GM12801 (cell line): ENCODE results near the gene TRIM66.

Experiments used
- TF ChIP-seq, protein P1 (sequence below): IDR thresholded peaks from one replicate; pipeline ENCODE4 v1.5.1; 2011; ENCODE audit warnings: control low read depth; ENCODE audit not compliant: insufficient read length; ENCODE audit errors: extremely low read depth

The TRIM66 gene

DNA sequence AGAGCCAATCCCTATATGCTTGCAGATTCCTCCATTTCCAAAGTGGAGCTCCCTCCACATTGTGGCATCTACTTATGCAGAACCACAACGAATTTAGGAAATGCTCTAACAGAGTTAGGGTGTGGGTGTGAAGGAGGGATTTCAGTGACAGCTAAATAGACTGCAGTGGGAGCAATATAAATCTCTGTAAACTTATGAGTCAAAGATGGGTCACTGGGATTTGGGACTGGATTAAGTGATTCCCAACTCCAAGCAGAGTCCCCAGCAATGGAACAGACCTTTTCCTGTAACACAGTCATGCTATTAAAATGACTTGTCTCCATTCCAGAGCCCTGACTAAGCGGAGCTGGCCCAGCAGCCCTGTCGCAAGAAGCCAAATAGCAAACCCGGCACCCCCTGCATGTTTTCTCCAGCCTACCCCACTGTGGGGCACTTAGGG is 36.8 kb upstream of the TRIM66 start:
- TF ChIP-seq, protein P1, sequence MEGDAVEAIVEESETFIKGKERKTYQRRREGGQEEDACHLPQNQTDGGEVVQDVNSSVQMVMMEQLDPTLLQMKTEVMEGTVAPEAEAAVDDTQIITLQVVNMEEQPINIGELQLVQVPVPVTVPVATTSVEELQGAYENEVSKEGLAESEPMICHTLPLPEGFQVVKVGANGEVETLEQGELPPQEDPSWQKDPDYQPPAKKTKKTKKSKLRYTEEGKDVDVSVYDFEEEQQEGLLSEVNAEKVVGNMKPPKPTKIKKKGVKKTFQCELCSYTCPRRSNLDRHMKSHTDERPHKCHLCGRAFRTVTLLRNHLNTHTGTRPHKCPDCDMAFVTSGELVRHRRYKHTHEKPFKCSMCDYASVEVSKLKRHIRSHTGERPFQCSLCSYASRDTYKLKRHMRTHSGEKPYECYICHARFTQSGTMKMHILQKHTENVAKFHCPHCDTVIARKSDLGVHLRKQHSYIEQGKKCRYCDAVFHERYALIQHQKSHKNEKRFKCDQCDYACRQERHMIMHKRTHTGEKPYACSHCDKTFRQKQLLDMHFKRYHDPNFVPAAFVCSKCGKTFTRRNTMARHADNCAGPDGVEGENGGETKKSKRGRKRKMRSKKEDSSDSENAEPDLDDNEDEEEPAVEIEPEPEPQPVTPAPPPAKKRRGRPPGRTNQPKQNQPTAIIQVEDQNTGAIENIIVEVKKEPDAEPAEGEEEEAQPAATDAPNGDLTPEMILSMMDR, result no peak

DNA sequence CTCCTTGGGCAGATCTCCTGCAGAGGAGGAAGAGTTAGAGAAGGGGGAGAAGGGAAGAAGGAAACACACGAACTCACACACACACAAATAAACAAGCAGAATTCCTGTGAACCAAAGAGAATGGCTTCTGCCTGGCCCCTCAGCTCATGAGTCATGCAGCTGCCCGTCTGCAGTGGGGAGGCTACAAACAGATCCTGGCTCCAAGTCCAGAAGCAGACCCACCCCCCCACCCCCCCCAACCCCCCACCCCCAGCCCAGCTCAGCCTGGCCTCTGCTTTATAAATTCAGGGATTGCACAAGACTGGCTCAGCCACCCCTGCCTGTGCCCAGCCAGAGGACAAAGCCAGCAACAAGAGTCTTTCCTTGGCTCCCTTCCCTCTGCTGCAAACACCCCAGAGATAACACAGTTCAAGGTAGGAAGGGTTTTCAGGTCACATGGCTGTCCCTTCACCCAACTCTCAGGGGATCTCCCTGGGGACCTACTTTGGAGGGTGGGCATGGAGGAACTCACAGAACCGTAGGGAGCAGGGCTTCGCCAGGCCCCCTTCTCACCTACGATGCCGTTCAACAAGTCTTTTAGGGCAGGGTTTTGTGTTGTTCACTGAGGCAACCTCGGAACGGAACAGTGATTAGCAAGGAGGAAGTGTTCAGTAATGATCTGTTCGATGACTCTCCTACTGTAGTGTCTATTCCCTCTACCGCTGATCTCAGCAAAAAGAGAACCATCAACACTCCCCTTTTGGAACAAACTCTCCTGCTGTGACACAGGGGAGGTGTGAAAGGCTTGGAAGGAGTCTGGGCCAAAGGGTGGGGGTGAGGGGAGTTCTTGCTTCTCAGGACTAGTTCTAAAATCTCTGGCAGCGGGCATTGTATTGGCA is 35.6 kb upstream of the TRIM66 start:
- TF ChIP-seq, protein P1, result no peak

DNA sequence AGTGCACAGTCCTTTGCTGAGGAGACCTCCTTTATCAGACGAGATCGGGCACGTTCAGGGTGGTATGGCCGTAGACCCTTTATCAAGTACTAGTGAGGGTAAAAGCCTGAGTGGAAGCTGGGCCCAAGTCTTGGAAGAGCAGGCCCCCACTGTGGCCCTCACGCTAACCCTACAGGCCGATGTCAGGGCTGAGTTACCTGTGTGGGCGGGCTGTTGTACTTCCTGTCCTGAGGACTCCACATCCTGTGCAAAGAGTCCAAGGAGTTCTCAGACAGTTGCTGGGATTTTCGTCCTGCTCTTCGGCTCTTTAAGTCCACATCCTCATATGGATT is 35.0 kb upstream of the TRIM66 start:
- TF ChIP-seq, protein P1, result no peak

DNA sequence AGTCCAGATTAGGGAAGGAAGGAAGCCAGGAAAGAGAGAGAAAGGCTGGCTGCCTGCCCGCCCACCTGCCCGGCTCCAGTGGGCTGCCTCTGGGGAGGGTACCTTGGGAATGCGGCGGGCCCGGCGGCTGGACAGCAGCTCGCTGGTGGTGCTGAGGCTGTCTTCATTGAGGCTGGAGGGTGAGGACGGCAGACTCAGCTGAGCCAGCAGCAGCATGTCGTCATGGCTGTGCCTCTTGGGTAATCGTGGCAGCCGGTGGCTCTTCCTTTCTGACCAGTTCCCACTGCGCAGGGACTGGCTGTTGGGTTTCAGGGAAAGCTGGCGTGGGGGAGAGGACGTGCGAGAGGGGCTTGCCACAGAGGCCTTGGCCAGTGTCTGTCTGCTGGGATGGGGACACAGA is 33.0 kb upstream of the TRIM66 start:
- TF ChIP-seq, protein P1, result no peak

DNA sequence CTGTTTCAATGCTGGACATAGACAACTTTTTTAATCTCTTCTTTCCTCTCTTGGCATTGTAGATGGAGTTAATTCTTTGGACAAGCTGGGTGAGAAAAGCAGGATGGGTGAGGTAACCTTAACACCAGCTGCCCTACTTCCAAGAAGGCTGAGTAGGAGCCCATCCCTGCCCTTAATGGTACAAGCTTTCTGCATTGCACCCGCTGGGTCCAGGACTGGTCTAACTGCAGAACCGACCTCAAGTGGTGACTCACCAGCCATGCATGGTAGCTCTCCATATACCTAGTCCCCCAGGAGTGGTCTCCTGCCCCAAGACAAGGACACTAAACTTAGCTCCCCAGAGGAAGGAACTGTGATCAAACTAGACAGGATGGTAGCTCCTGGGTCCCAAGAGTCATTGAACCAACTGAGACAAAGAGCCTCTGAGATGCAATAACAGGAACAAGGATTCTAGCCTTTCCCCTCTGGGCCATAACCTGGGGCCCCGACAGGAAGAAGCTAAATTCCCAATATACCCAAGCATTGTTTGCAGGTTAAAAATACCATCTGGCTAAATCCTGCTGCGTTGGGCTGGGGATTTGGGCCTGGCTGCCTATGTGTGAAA is 32.3 kb upstream of the TRIM66 start:
- TF ChIP-seq, protein P1, result no peak

DNA sequence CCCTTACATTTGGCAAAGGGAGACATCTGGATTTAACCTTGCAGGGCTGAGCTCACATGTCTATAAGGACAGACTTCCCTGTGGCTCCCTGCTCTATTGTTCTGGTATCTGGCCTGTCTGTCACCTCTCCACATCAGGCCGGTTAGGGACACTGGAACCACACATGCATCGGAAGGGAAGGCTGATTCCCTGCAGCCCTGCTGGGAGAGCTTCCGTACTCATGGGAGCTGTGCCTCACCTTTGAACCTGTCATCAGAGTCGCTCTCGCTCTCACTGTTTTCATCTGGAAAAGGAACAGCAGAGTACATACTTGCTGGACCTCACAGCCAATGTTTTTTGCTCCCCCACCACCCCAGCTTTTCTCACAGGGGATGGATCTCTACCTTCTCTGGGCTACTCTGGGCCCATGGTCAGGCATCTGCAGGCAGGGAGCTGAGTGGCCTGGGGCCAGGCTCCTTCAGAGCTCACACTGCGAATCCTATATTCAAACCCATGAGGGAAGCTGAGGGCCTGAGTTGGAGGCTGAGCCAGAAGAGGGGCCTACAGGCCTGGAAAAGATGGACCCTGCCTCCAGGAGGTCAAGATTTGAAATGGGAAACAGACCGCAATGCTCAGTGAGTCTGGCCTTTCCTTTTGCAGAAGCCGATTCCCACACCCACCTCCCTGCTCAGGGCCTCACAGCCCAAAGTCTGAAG is 31.4 kb upstream of the TRIM66 start:
- TF ChIP-seq, protein P1, result no peak

DNA sequence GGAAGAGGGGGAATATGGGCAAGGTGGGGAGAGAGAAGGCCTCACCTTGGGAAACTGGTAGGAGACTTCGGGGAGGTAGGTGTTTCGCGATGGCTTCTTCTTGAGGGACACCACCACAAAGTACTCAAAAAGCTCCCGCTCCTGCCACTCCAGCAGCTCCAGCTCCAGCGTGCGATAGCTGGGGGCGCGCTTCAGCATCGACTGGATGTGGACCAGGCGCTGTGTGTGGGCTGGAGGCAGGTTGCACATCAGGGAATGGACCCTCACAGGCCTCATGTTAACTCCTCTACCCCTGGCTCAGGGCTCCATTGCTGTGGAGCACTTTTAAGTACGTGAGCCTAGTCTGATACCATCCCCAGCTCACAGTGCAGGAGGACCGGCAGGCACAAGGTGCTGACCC is 30.0 kb upstream of the TRIM66 start:
- TF ChIP-seq, protein P1, result no peak
